RWPE2 (cell line): Measurements from ENCODE around the gene KRTAP4-5.
"Not testable (repeated sequence)": the region's sequence is repeated elsewhere in the genome, so short reads cannot be mapped to it uniquely, and the experiment has no call there.

Experiments
- ATAC-seq: fragments of 200-7000 bp; cut with Tn5 transposase; 3 replicates; pipeline ENCODE4 v1.9.1; 2021; ENCODE audit warnings: low read depth
- DNase-seq: peaks from one replicate; pipeline ENCODE4 v3.0.0-alpha.2; 2020; ENCODE audit warnings: low spot score
- H3K27ac ChIP-seq: fragments of 450-650 bp; 2 replicates; pipeline ENCODE4 v1.5.1; 2017; ENCODE audit warnings: mild to moderate bottlenecking; ENCODE audit not compliant: poor library complexity, severe bottlenecking
- H3K27me3 ChIP-seq: fragments of 250-450 bp; sonication (Bioruptor Pico); 2 replicates; pipeline ENCODE4 v1.5.1; 2021; ENCODE audit warnings: mild to moderate bottlenecking, moderate library complexity; ENCODE audit not compliant: insufficient read depth, poor library complexity, severe bottlenecking
- H3K36me3 ChIP-seq: fragments of 250-450 bp; sonication (Bioruptor Pico); 2 replicates; pipeline ENCODE4 v1.5.1; 2020; ENCODE audit warnings: low read depth, mild to moderate bottlenecking, moderate library complexity
- H3K4me1 ChIP-seq: fragments of 250-450 bp; sonication (Bioruptor Pico); 2 replicates; pipeline ENCODE4 v1.5.1; 2021; ENCODE audit warnings: mild to moderate bottlenecking, moderate library complexity; ENCODE audit not compliant: insufficient read depth, poor library complexity, severe bottlenecking
- H3K4me3 ChIP-seq: fragments of 250-450 bp; sonication (Bioruptor Pico); 2 replicates; pipeline ENCODE4 v1.5.1; 2021; ENCODE audit warnings: mild to moderate bottlenecking, moderate library complexity; ENCODE audit not compliant: severe bottlenecking
- H3K9me3 ChIP-seq: fragments of 250-450 bp; sonication (Bioruptor Pico); 2 replicates; pipeline ENCODE4 v1.5.1; 2021; ENCODE audit warnings: mild to moderate bottlenecking, moderate library complexity; ENCODE audit not compliant: severe bottlenecking
- CTCF ChIP-seq: fragments of 450-650 bp; IDR thresholded peaks from one replicate; pipeline ENCODE4 v1.5.1; 2017; ENCODE audit warnings: mild to moderate bottlenecking, moderate library complexity; ENCODE audit not compliant: poor library complexity, severe bottlenecking

Gene KRTAP4-5

GRCh38 chr17:41111151-41111885, 38.3 kb downstream of the KRTAP4-5 start:
- DNase-seq = no peak
- Histone ChIP-seq H3K9me3 (no peaks in the 10 kb centered on the region), H3K27ac (no peak overlapping the region), H3K4me1 (no peaks in the 10 kb centered on the region), H3K36me3 (no peaks in the 10 kb centered on the region), H3K27me3 (no peaks in the 10 kb centered on the region), H3K4me3 (no peak overlapping the region)
- no peak for TF ChIP-seq CTCF
- no peak for ATAC-seq

GRCh38 chr17:41108728-41109386, 40.8 kb downstream of the KRTAP4-5 start:
- not testable (repeated sequence) for ATAC-seq, H3K9me3 ChIP-seq, H3K27me3 ChIP-seq, DNase-seq, H3K27ac ChIP-seq, H3K36me3 ChIP-seq, H3K4me3 ChIP-seq, H3K4me1 ChIP-seq

- no peak overlapping the region for H3K4me3 ChIP-seq
- H3K4me1 ChIP-seq = peaks cover 6% of the 10 kb centered on the region
- no peak overlapping the region for H3K27ac ChIP-seq
- H3K27me3 ChIP-seq = no peaks in the 10 kb centered on the region
- no peak for ATAC-seq
- no peak for TF ChIP-seq CTCF
- H3K36me3 ChIP-seq = no peaks in the 10 kb centered on the region
- no peaks in the 10 kb centered on the region for H3K9me3 ChIP-seq
- no peak for DNase-seq
These were observed 41.6 kb downstream of the KRTAP4-5 start for GRCh38 chr17:41107941-41108450.

GRCh38 chr17:41105347-41105746, 44.3 kb downstream of the KRTAP4-5 start, which contains the start of gene KRTAP4-9:
KRTAP4-9 (plus strand) TSS chr17:41105389; CDS start chr17:41105389, 0 bp downstream.
- ATAC-seq, H3K27me3 ChIP-seq, DNase-seq, H3K36me3 ChIP-seq, H3K4me3 ChIP-seq, H3K9me3 ChIP-seq: not testable (repeated sequence)
- H3K27ac ChIP-seq = peak within 1 kb of the TSS; percentile 70
- peaks cover 13% of the 10 kb centered on the region for H3K4me1 ChIP-seq

GRCh38 chr17:41104386-41105038, 45.1 kb downstream of the KRTAP4-5 start:
- H3K9me3 ChIP-seq, H3K27me3 ChIP-seq, H3K4me3 ChIP-seq, H3K36me3 ChIP-seq, DNase-seq: not testable (repeated sequence)
- Histone ChIP-seq H3K27ac (peak overlapping the region; percentile 70), H3K4me1 (peaks cover 21% of the 10 kb centered on the region)
- peak; percentile 91 for ATAC-seq

- Histone ChIP-seq H3K4me1 (peaks cover 26% of the 10 kb centered on the region), H3K36me3 (no peaks in the 10 kb centered on the region), H3K27me3 (no peaks in the 10 kb centered on the region), H3K9me3 (peaks cover 3% of the 10 kb centered on the region), H3K4me3 (no peak overlapping the region), H3K27ac (peak overlapping the region; percentile 70)
- DNase-seq (no peak), ATAC-seq (no peak)
- no peak for TF ChIP-seq CTCF
These were observed 45.7 kb downstream of the KRTAP4-5 start for GRCh38 chr17:41103896-41104295.
